Activated naive CD4-positive, alpha-beta T cell treated with anti-CD3 and anti-CD28 coated beads, Interleukin-2, amount 50 U/mL, for 72 hours (primary cell): ENCODE data around the gene WASHC4. TPM values are rescaled to one million over a fixed set of nuclear protein-coding genes. Genes with fewer than 3 reads are reported as not detected.

Source experiments
- ATAC-seq, 2 donors: fragments of 150-1000 bp; cut with Tn5 transposase; 2 replicates each; pipeline ENCODE4 v1.10.0; 2021; ENCODE audit warnings: mild to moderate bottlenecking in 2 of 2, moderate library complexity in 2 of 2
- DNase-seq, 2 donors: peaks; one replicate each; pipeline ENCODE4 v3.0.0; 2021 to 2022; ENCODE audit warnings: low spot score in 2 of 2
- H3K27ac Mint-ChIP-seq, 2 donors: one replicate each; pipeline ENCODE4 v1.8.0; 2022; ENCODE audit warnings: mild to moderate bottlenecking in 2 of 2, mixed read lengths in 2 of 2
- H3K36me3 Mint-ChIP-seq, 2 donors: one replicate each; pipeline ENCODE4 v1.8.0; 2022; ENCODE audit warnings: mixed read lengths in 2 of 2
- H3K9me3 Mint-ChIP-seq, 2 donors: one replicate each; pipeline ENCODE4 v1.8.0; 2022; ENCODE audit warnings: mixed read lengths in 2 of 2
- total RNA-seq, 2 donors: library from RNA; stranded (reverse); gene quantifications; one replicate each; pipeline ENCODE4 v1.2.3, GENCODE V29; 2022

Gene WASHC4
- total RNA-seq, 2 donors from 2014 or later, result 30.5 to 41.2 TPM

DNA sequence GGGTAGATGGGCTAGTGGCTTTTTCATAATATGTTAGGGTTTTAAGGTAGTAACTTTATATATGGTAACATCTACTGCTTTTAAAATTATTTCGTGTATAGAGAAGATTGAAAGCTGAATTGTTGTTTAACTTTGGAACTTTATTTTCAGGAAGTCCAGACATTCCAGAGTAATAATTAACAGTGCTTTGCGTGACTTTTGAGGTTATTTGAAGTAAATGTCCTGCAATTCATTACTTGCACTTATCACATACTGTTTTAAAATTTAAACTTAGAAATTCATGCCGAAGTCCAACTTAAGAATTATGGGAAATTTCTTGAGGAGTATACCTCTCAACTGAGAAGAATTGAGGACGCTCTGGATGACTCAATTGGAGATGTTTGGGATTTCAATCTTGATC is 3.3 kb downstream of the WASHC4 start:
- peaks cover 15 to 26% of the 10 kb centered on the region in 2 donors for H3K36me3 Mint-ChIP-seq
- peaks cover 0 to 5% of the 10 kb centered on the region in 2 donors for H3K9me3 Mint-ChIP-seq
- ATAC-seq (no peak), DNase-seq (no peak)
- no peak overlapping the region for H3K27ac Mint-ChIP-seq

DNA sequence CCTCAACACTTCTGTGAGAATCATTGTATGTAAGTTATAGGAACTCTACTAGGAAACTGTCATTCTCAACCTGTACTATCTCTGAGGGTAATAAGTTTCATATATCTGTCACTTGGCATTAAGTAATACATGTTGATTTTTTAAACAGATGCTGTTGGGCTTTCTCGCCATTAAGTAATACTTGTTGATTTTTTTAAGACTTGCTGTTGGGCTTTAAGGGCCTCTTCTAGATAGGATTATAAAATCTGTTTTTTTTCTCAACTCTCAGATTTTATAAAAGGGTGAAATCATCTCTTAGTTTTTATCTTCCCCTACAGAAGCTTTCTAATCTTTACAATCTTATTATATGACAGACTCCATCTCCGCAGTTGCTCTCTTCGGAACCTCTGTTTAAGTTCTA is 5.6 kb downstream of the WASHC4 start:
- no peak for DNase-seq
- Mint-ChIP-seq H3K36me3 (peaks cover 10 to 26% of the 10 kb centered on the region in 2 donors), H3K9me3 (peaks cover 0 to 5% of the 10 kb centered on the region in 2 donors), H3K27ac (no peak overlapping the region)
- no peak for ATAC-seq

DNA sequence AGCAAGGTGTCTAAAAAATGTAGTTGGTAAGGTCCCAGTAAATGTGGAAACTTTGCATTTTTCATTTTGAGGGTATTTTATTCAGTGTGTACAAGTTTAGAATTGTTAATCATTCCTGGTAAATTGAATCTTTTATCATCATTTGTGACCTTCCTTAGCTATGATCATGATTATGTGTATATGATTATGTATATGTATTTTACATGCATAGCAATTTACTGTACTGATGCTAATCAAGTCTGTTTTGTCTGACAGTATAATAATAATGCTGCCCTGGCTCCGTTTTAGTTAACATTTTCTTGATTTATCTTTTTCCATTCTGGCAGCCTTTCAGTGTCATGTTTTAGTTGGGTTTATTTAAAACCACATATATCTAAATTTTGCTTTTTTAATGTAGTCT is 9.4 kb downstream of the WASHC4 start:
- peaks cover 0 to 2% of the 10 kb centered on the region in 2 donors for H3K9me3 Mint-ChIP-seq
- DNase-seq, result no peak
- peaks cover 8 to 16% of the 10 kb centered on the region in 2 donors for H3K36me3 Mint-ChIP-seq
- no peak for ATAC-seq
- H3K27ac Mint-ChIP-seq, result no peak overlapping the region

DNA sequence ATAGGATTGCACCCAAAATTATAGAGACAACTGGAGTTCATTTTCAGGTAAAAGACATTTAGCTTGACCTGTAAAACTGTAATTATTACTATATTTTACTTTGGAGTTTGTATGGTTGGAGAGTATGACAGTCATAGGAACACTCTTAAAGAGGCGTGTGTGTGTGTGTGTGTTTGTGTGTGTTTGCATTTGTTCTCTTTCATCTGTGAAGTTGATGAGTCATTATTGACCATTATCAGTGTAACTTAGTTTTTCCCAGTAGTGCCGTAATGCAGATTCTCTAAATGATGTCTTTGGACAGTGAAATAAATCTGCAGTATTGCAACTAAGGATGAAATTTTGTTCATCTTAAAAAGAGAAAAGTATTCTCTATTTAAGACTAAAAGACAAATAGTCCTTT is 13.0 kb downstream of the WASHC4 start:
- Mint-ChIP-seq H3K36me3 (peaks cover 0 to 13% of the 10 kb centered on the region in 2 donors), H3K27ac (no peak overlapping the region), H3K9me3 (no peaks in the 10 kb centered on the region)
- DNase-seq (no peak), ATAC-seq (no peak)

GRCh38 chr12:105138248-105138647 is 30.7 kb downstream of the WASHC4 start:
- Mint-ChIP-seq H3K9me3 (no peaks in the 10 kb centered on the region), H3K27ac (no peak overlapping the region)
- no peak for ATAC-seq

DNA sequence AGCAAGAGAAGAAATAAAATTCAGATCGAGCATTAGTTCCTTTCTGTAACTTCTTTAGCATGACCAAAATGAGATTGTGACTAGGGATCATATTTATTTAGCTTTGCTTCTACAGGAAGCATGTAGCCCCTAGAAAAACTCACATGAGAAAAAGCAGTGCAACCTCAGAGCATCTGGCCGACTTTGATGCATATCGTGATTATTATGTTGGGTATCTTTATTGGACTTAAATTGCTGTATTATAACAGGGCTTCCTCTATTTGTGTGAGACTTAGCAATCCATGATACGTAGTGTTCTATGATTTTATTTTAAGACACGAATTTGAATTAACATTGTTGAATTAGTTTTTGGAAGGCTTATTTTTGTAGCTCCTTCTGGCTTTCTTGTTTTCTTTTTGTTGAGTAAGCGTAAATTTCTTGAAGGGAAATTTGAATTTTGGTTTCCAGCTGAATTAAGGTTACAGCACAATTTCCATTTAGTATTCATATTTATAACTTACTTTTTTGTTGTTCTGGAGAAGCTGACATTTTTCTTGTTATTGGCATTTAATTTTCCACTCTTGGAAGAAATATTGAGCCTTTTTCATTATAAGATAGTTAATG is 33.9 kb downstream of the WASHC4 start:
- H3K9me3 Mint-ChIP-seq, result no peaks in the 10 kb centered on the region
- H3K27ac Mint-ChIP-seq, result no peak overlapping the region
- no peaks in the 10 kb centered on the region for H3K36me3 Mint-ChIP-seq
- DNase-seq (no peak), ATAC-seq (no peak)

More at GRCh38 chr12:105138248-105138647, 30.7 kb downstream of the WASHC4 start:
- no peak for DNase-seq
- no peaks in the 10 kb centered on the region for H3K36me3 Mint-ChIP-seq

DNA sequence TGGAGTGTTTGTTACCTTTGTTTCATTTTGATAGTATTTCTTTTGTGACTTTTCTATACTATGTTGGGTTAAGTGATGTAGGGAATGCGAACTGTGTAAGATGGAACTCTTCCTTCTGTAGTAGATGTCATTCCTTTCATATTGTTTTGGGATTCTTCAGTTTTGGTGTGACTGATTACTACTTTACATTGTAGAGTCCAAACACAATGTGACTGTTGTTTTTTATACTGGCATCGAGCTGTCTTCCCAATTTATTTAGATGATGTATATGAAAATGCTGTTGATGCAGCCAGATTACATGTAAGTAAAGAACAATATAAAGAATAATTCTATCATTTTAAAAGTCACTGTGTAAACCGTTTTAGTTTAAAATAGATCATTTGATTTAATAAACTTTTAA is 34.7 kb downstream of the WASHC4 start:
- Mint-ChIP-seq H3K27ac (no peak overlapping the region), H3K9me3 (no peaks in the 10 kb centered on the region), H3K36me3 (peaks cover 4 to 5% of the 10 kb centered on the region in 2 donors)
- no peak for DNase-seq
- no peak for ATAC-seq

- ATAC-seq (no peak), DNase-seq (no peak)
- Mint-ChIP-seq H3K36me3 (peaks cover 0 to 12% of the 10 kb centered on the region in 2 donors), H3K9me3 (no peaks in the 10 kb centered on the region), H3K27ac (no peak overlapping the region)
These were observed 48.7 kb downstream of the WASHC4 start for GRCh38 chr12:105156260-105156659.

- Mint-ChIP-seq H3K27ac (no peak overlapping the region), H3K36me3 (peaks cover 0 to 12% of the 10 kb centered on the region in 2 donors), H3K9me3 (no peaks in the 10 kb centered on the region)
- ATAC-seq, result no peak
- DNase-seq, result no peak
These were observed 50.1 kb downstream of the WASHC4 start for GRCh38 chr12:105157606-105158005.

- peak overlapping the region in 1 of 2 donors; percentile 3 for H3K27ac Mint-ChIP-seq
- DNase-seq (no peak), ATAC-seq (no peak)
- no peaks in the 10 kb centered on the region for H3K9me3 Mint-ChIP-seq
- peaks cover 0 to 19% of the 10 kb centered on the region in 2 donors for H3K36me3 Mint-ChIP-seq
These were observed 51.3 kb downstream of the WASHC4 start for GRCh38 chr12:105158876-105159275.

DNA sequence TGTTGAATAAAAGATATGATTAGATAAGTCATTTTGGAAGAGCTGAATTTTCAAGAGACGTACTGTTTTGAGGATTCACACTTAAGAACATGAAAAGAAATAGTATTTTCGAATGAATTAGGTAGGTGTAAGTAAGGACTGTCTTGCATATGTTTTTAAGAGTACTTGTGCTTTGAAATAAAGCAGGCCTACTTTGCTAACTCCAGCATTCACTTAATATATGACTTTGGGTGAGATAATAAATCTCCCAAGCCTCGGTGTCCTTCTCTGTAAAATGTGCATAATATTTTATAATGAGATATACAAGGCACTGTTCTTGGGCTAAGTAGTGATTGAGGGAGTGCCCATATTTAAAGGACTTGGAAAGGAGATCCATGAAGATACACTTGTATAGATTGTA is 54.6 kb downstream of the WASHC4 start:
- H3K27ac Mint-ChIP-seq, result no peak overlapping the region
- DNase-seq (no peak), ATAC-seq (no peak)
- peaks cover 0 to 15% of the 10 kb centered on the region in 2 donors for H3K36me3 Mint-ChIP-seq
- no peaks in the 10 kb centered on the region for H3K9me3 Mint-ChIP-seq

DNA sequence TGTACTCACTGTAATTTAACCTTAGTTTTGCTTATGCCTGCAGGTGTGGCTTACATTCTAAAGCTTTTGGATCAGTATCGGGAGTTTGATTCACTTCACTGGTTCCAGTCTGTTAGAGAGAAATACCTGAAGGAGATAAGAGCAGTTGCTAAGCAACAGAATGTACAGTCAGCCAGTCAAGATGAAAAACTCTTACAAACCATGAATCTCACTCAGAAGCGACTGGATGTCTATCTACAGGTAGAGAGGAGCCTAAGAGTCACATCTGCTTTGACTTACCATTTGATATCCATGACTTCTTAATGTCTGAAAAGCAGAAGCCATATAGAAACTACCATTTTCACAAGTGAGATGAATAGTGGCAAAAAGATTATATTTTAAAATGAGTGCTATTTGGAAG is 56.5 kb downstream of the WASHC4 start:
- Mint-ChIP-seq H3K36me3 (peaks cover 0 to 15% of the 10 kb centered on the region in 2 donors), H3K9me3 (no peaks in the 10 kb centered on the region), H3K27ac (peak overlapping the region in 1 of 2 donors; percentile 87)
- DNase-seq (no peak), ATAC-seq (peak in 1 of 2 donors; percentile 92)

DNA sequence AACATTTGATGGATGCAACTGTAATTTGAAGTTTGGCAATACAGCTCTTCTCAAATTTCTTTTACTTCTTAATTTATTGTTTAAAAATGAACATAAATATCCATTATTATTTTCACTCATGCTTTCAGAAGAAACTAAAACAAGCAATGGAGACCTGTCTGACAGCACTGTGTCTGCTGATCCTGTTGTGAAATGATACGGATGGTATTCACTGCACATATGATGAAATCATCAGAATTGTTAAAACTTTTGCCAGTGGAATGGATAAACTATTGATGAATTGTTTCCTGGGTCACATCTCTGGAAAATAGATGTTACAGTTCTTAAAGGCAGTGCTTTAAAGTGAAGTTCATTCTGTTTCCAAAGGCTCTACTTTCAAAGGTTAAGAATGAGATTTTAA is 59.2 kb downstream of the WASHC4 start:
- no peak overlapping the region for H3K27ac Mint-ChIP-seq
- no peak for DNase-seq
- no peaks in the 10 kb centered on the region for H3K9me3 Mint-ChIP-seq

GRCh38 chr12:105167346-105167745 is 59.8 kb downstream of the WASHC4 start:
- ATAC-seq, result no peak
- Mint-ChIP-seq H3K27ac (no peak overlapping the region), H3K36me3 (peaks cover 0 to 21% of the 10 kb centered on the region in 2 donors), H3K9me3 (no peaks in the 10 kb centered on the region)
- no peak for DNase-seq

More for the DNA sequence above, 59.2 kb downstream of the WASHC4 start:
- ATAC-seq, result no peak
- H3K36me3 Mint-ChIP-seq, result peaks cover 0 to 21% of the 10 kb centered on the region in 2 donors

GRCh38 chr12:105168006-105168405 is 60.5 kb downstream of the WASHC4 start:
- H3K36me3 Mint-ChIP-seq, result peaks cover 0 to 21% of the 10 kb centered on the region in 2 donors
- ATAC-seq (no peak), DNase-seq (no peak)
- H3K27ac Mint-ChIP-seq, result no peak overlapping the region
- no peaks in the 10 kb centered on the region for H3K9me3 Mint-ChIP-seq

- no peaks in the 10 kb centered on the region for H3K9me3 Mint-ChIP-seq
- peak overlapping the region in 1 of 2 donors; percentile 60 for H3K27ac Mint-ChIP-seq
- ATAC-seq (no peak), DNase-seq (no peak)
- H3K36me3 Mint-ChIP-seq, result peaks cover 0 to 8% of the 10 kb centered on the region in 2 donors
These were observed 62.6 kb downstream of the WASHC4 start for GRCh38 chr12:105170139-105170538.

DNA sequence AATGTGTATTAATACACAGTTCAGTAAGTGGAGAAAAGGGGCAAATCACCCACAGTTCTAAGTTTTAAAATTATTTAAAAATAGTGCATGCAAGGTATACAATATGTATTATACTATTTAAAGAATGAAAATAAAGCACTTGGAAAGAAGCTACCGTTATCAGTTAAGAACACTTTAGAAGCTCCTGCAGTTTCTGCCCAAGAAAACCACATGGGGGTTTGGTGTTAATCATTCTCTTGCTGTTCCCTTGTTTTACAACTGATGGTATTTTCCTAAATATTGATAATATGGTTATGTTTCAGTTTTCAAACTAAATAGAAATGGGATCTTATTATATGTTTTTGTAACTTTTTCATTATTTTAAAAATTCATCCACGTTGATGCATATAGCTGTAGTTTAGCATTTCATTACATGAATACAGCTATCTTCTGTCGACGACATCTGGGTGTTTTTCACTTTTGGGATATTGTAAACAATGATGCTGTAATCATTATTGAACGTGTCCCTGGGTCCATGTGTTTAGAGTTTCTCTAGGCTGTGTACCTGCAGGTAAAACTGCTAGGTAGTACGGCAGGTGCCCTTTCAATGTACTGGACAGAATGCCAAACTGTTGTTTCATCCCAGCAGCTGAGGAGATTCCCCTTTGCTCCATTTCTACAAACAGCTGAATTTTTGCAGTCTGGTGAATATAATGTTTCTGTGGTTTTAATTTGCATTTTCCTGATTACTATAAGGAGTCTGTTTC is 64.3 kb downstream of the WASHC4 start:
- H3K27ac Mint-ChIP-seq, result no peak overlapping the region
- no peaks in the 10 kb centered on the region for H3K9me3 Mint-ChIP-seq
- ATAC-seq (no peak), DNase-seq (no peak)
- peaks cover 0 to 6% of the 10 kb centered on the region in 2 donors for H3K36me3 Mint-ChIP-seq
